ENCODE results near the gene ZNF45. TPM values are rescaled to one million over a fixed set of nuclear protein-coding genes. Genes with fewer than 3 reads are reported as not detected.
"Not testable (repeated sequence)": the region's sequence is repeated elsewhere in the genome, so short reads cannot be mapped to it uniquely, and the experiment has no call there.

ZNF45 gene
- polyA plus RNA-seq, 1 donor from 2014 or later: 10.7 TPM

DNA sequence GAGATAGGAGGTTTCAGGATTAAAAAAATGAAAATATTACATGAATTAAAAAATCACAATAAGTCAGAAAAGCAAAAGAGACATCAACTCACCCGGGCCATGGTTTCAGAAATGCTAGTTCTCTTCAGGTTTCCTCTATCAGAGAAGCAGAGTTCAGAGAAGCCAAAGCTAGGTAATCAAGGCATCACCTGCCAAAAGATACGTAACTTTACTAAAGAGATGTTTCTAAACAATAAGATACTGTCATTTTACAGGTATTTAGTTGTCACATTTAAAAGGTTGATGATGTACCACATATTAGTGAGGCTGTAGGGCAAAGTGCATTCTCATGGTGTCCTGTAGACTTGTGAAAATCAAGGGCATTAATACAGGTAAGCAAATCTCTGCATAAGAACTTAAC, 51.2 kb downstream of the ZNF45 start, which contains the start of gene ZNF404:
Gene ZNF404, minus strand, starts transcription at position 101 of the 400 bp plus-strand sequence.
- peaks cover 22 to 57% (median 52%) of the 10 kb centered on the region in 3 donors for H3K9me3 Mint-ChIP-seq
- H3K4me3 Mint-ChIP-seq: peak within 1 kb of the TSS in 1 of 4 donors; percentile 5
- H3K4me1 Mint-ChIP-seq: no peaks in the 10 kb centered on the region
- peaks cover 16% of the 10 kb centered on the region for H3K36me3 Mint-ChIP-seq
- no peaks in the 10 kb centered on the region for H3K27me3 Mint-ChIP-seq
- H3K27ac Mint-ChIP-seq: no peak within 1 kb of the TSS

DNA sequence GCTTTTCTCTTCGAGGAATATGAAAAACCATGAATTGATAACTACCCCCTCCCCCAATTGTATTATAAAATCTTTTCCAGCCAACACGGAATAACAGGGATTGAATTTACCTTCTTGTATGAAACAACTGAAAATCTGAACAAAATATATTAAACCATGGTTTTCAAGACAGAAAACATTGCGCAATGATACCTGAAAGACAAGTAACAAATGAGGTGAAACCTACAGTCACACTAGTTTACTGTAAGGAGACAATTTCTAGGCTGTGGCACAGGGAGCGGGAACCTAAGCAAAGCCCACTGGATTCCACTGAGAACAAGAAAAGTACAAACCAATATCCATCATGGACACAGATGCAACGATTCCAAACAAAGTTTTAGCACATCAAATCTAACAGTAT, 54.6 kb downstream of the ZNF45 start:
- peaks cover 24 to 58% (median 48%) of the 10 kb centered on the region in 3 donors for H3K9me3 Mint-ChIP-seq
- H3K27me3 Mint-ChIP-seq: no peaks in the 10 kb centered on the region
- H3K4me3 Mint-ChIP-seq: peak overlapping the region in 1 of 4 donors; percentile 37
- H3K4me1 Mint-ChIP-seq: no peaks in the 10 kb centered on the region
- H3K36me3 Mint-ChIP-seq: peaks cover 22% of the 10 kb centered on the region
- H3K27ac Mint-ChIP-seq: no peak overlapping the region

GRCh38 chr19:43872547-43873336, 62.3 kb downstream of the ZNF45 start:
- H3K4me3 Mint-ChIP-seq: no peak overlapping the region
- H3K4me1 Mint-ChIP-seq: no peaks in the 10 kb centered on the region
- no peak overlapping the region for H3K27ac Mint-ChIP-seq
- H3K36me3 Mint-ChIP-seq: peaks cover 11% of the 10 kb centered on the region
- no peaks in the 10 kb centered on the region for H3K27me3 Mint-ChIP-seq
- peaks cover 21 to 53% (median 48%) of the 10 kb centered on the region in 3 donors for H3K9me3 Mint-ChIP-seq

DNA sequence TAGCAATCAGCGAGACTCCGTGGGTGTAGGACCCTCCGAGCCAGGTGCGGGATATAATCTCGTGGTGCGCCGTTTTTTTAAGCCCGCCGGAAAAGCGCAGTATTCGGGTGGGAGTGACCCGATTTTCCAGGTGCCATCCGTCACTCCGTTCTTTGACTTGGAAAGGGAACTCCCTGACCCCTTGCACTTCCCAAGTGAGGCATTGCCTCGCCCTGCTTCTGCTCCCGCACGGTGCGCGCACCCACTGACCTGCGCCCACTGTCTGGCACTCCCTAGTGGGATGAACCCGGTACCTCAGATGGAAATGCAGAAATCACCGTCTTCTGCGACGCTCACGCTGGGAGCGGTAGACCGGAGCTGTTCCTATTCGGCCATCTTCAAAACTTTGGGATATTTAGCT, 68.2 kb downstream of the ZNF45 start:
- H3K9me3 Mint-ChIP-seq: peaks cover 10 to 35% (median 24%) of the 10 kb centered on the region in 3 donors
- not testable (repeated sequence) for H3K4me1 Mint-ChIP-seq, H3K4me3 Mint-ChIP-seq, H3K36me3 Mint-ChIP-seq, H3K27me3 Mint-ChIP-seq, H3K27ac Mint-ChIP-seq

Other genes starting within 250 kb of the ZNF45 start
- not detected for gene IRGC, start 219.2 kb downstream of the ZNF45 start, polyA plus RNA-seq
- 15.6 TPM for gene SMG9, start 180.3 kb downstream of the ZNF45 start, polyA plus RNA-seq
- 87.9 TPM for gene KCNN4, start 154.3 kb downstream of the ZNF45 start, polyA plus RNA-seq
- not detected for gene LYPD5, start 132.8 kb downstream of the ZNF45 start, polyA plus RNA-seq
- 2.6 TPM for gene ZNF283, start 108.0 kb downstream of the ZNF45 start, polyA plus RNA-seq
- gene ZNF404, start 51.3 kb downstream of the ZNF45 start, polyA plus RNA-seq: 3.1 TPM
- gene ZNF221, start 15.9 kb upstream of the ZNF45 start, polyA plus RNA-seq: 0.98 TPM
- gene ZNF155, start 48.9 kb upstream of the ZNF45 start, polyA plus RNA-seq: 2.3 TPM
- gene ZNF230, start 67.7 kb upstream of the ZNF45 start, polyA plus RNA-seq: 4.7 TPM
- gene ZNF222, start 90.1 kb upstream of the ZNF45 start, polyA plus RNA-seq: 6.2 TPM
- 1.5 TPM for gene ZNF223, start 116.8 kb upstream of the ZNF45 start, polyA plus RNA-seq
- 0.69 TPM for gene ZNF284, start 136.9 kb upstream of the ZNF45 start, polyA plus RNA-seq
- 12.4 TPM for gene ZNF224, start 159.1 kb upstream of the ZNF45 start, polyA plus RNA-seq
- gene ZNF225, start 178.1 kb upstream of the ZNF45 start, polyA plus RNA-seq: 1.9 TPM
- gene ZNF234, start 206.3 kb upstream of the ZNF45 start, polyA plus RNA-seq: 8.6 TPM
- 24.2 TPM for gene ZNF226, start 229.8 kb upstream of the ZNF45 start, polyA plus RNA-seq

All from IgD-negative memory B cell (primary cell).